ENCODE data around the gene SFXN2. TPM values are rescaled to one million over a fixed set of nuclear protein-coding genes. Genes with fewer than 3 reads are reported as not detected.
A peak's percentile ranks its signal among the peaks of the same experiment; 100 is the strongest.
"Not testable (repeated sequence)": the region's sequence is repeated elsewhere in the genome, so short reads cannot be mapped to it uniquely, and the experiment has no call there.

Gene SFXN2
- total and polyA plus RNA-seq, 5 experiments from 2014 or later = 6.6 to 32.6 (median 16.5) TPM

- no peak for ATAC-seq
- H3K4me3 Mint-ChIP-seq = no peak overlapping the region
- no peaks in the 10 kb centered on the region for H3K9me3 Mint-ChIP-seq
- H3K36me3 Mint-ChIP-seq = peaks cover 0 to 9% (median 4%) of the 10 kb centered on the region in 3 donors
- DNase-seq = no peak
- peak overlapping the region in 2 of 10 donors; percentile 17 to 57 for H3K27ac Mint-ChIP-seq
- POLR2A ChIA-PET = interaction anchor here (1.2 to 1.4 kb wide), 2 partner anchors 37 to 39 kb away, joined by 4 to 6 read pairs; partner anchors contain the start of gene TRIM8
- no peaks in the 10 kb centered on the region for H3K27me3 Mint-ChIP-seq
- peaks cover 8 to 28% (median 18%) of the 10 kb centered on the region in 4 donors for H3K4me1 Mint-ChIP-seq
Measured at GRCh38 chr10:102682981-102683380, 31.5 kb upstream of the SFXN2 start.

DNA sequence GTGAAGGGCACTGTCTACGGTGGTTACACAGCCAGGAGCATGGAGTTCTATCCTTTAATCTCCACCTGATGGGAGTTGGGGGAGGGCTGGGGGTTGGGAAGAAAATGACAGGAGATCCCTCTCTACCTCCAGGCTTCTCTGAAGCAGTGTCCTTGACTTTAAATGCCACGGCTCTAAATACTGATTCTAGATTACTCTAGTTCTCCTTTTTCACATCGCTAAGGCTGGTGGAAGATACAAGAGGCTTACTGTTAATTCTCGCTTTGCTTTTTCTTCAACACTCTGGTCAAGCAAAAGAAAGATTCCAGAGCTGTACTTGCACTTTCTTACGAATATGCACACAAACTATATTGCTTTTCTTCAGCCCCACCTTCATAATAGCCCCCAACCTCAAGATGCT is 30.7 kb upstream of the SFXN2 start:
- Mint-ChIP-seq H3K27me3 (no peaks in the 10 kb centered on the region), H3K27ac (peak overlapping the region in 7 of 10 donors; percentile 1 to 83 (median 53)), H3K4me3 (no peak overlapping the region), H3K9me3 (no peaks in the 10 kb centered on the region), H3K4me1 (peaks cover 8 to 21% (median 15%) of the 10 kb centered on the region in 4 donors), H3K36me3 (peaks cover 0 to 9% (median 4%) of the 10 kb centered on the region in 3 donors)
- no peak for DNase-seq
- POLR2A ChIA-PET = no interaction called here
- no peak for ATAC-seq

- H3K4me1 Mint-ChIP-seq = no peaks in the 10 kb centered on the region
- peaks cover 0 to 24% (median 2%) of the 10 kb centered on the region in 3 donors for H3K36me3 Mint-ChIP-seq
- no peaks in the 10 kb centered on the region for H3K9me3 Mint-ChIP-seq
- H3K27me3 Mint-ChIP-seq = no peaks in the 10 kb centered on the region
- ATAC-seq = no peak
- POLR2A ChIA-PET = no interaction called here
- no peak for DNase-seq
- H3K27ac Mint-ChIP-seq = no peak overlapping the region
- no peak overlapping the region for H3K4me3 Mint-ChIP-seq
Measured at GRCh38 chr10:102691285-102692066, 23.0 kb upstream of the SFXN2 start.

GRCh38 chr10:102695401-102695800 is 19.0 kb upstream of the SFXN2 start:
- not testable (repeated sequence) for ATAC-seq, DNase-seq, H3K4me1 Mint-ChIP-seq, H3K4me3 Mint-ChIP-seq, H3K27ac Mint-ChIP-seq, H3K9me3 Mint-ChIP-seq, H3K27me3 Mint-ChIP-seq
- H3K36me3 Mint-ChIP-seq = peaks cover 7 to 51% (median 27%) of the 10 kb centered on the region in 3 donors
- POLR2A ChIA-PET = interaction anchor here (0.7 kb wide), 1 partner anchor 18 kb away, joined by 4 read pairs; no protein-coding TSS in a partner anchor

DNA sequence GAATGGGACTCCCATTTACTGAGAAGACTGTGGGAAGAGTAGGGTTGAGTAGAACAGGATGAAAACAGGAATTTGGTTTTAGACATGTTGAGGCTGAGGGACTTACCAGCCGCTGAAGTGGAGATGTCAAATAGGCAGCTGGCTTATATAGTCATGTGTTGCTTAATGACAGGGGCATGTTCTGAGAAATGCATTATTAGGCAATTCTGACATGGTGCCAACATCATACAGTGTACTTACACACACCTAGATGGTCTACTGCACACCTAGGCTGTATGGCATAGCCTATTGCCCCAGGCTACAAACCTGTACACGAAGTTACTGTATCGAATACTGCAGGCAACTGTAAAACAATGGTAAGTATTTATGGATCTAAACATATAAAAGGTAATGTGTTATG is 17.7 kb upstream of the SFXN2 start:
- POLR2A ChIA-PET = interaction anchor here (0.6 to 1.0 kb wide), 4 partner anchors 36 to 1317 kb away, joined by 4 to 6 read pairs (median 5); no protein-coding TSS in a partner anchor
- no peak overlapping the region for H3K27ac Mint-ChIP-seq
- H3K36me3 Mint-ChIP-seq = peaks cover 7 to 51% (median 28%) of the 10 kb centered on the region in 3 donors
- ATAC-seq = no peak
- H3K27me3 Mint-ChIP-seq = no peaks in the 10 kb centered on the region
- peaks cover 0 to 2% (median under 1%) of the 10 kb centered on the region in 4 donors for H3K4me1 Mint-ChIP-seq
- no peaks in the 10 kb centered on the region for H3K9me3 Mint-ChIP-seq
- no peak for DNase-seq
- H3K4me3 Mint-ChIP-seq = no peak overlapping the region

DNA sequence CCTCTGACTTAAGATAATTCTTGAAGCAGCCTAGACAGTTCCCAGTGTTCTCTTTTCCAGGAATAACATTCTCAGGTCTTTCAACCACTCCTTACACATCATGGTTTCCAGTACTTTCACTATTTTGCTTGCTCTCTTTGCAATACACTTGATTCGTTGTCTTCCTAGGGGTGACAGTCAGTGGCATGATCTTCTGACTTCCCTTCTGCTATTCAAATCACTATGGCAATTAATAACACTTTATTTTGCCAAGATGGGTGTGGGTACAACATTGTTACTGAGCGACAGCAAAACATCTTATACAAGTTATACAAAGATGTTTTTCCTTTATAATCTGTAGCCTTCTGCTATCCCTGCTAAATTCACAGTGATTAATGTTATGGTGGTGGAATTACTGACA is 15.5 kb upstream of the SFXN2 start:
- Mint-ChIP-seq H3K4me1 (peaks cover 0 to 2% (median under 1%) of the 10 kb centered on the region in 4 donors), H3K36me3 (peaks cover 7 to 54% (median 28%) of the 10 kb centered on the region in 3 donors), H3K9me3 (no peaks in the 10 kb centered on the region), H3K4me3 (no peak overlapping the region), H3K27ac (peak overlapping the region in 1 of 10 donors; percentile 12), H3K27me3 (no peaks in the 10 kb centered on the region)
- no peak for ATAC-seq
- POLR2A ChIA-PET = interaction anchor here (1.2 kb wide), 1 partner anchor 15 kb away, joined by 3 read pairs; the partner anchor contains the start of genes ARL3 and SFXN2
- no peak for DNase-seq

GRCh38 chr10:102701272-102701671 is 13.2 kb upstream of the SFXN2 start:
- Mint-ChIP-seq H3K9me3 (no peaks in the 10 kb centered on the region), H3K27me3 (no peaks in the 10 kb centered on the region), H3K4me1 (peaks cover 2 to 11% (median 6%) of the 10 kb centered on the region in 4 donors), H3K4me3 (no peak overlapping the region), H3K36me3 (peaks cover 7 to 43% (median 35%) of the 10 kb centered on the region in 3 donors), H3K27ac (no peak overlapping the region)
- no peak for DNase-seq
- POLR2A ChIA-PET = no interaction called here
- ATAC-seq = no peak

DNA sequence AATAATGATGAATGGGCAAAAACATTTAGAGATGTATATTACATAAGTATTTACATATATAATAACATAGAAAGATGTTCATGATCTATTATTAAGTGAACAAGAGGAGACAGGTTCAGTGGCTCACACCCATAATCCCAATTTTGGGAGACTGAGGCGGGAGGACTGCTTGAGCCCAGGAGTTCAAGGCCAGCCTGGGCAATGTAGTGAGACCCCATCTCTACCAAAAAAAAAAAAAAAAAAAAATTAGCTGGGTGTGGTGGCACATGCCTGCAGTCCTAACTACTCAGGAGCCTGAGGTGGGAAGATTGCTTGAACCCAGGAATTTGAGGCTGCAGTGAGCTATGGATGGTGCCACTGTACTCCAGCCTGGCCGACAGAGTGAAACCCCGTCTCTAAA is 12.6 kb upstream of the SFXN2 start:
- H3K9me3 Mint-ChIP-seq = no peaks in the 10 kb centered on the region
- ATAC-seq (no peak), DNase-seq (no peak)
- H3K27ac Mint-ChIP-seq = no peak overlapping the region
- POLR2A ChIA-PET = no interaction called here
- no peaks in the 10 kb centered on the region for H3K27me3 Mint-ChIP-seq
- peaks cover 7 to 38% (median 31%) of the 10 kb centered on the region in 3 donors for H3K36me3 Mint-ChIP-seq
- H3K4me1 Mint-ChIP-seq = peaks cover 2 to 13% (median 7%) of the 10 kb centered on the region in 4 donors
- no peak overlapping the region for H3K4me3 Mint-ChIP-seq

DNA sequence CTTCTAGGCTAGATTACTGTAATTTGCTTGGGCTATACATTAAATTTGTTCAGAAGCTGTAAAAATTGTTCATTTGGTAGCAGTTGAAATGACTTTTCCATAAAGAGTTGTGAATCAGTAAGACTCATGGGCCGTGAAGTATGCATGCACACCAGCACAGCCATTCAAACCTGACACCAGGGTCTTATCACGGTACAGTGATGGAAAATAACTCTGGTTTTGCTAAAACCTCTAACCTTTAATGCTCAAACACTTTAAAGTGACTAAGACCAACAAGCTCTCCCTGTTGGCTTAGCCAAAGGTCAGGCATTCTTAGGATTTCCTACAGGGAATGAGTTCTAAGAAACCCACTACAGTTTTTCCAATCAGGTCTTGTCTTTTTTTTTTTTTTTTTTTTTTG is 11.7 kb upstream of the SFXN2 start:
- H3K27ac Mint-ChIP-seq = no peak overlapping the region
- ATAC-seq (no peak), DNase-seq (no peak)
- H3K36me3 Mint-ChIP-seq = peaks cover 2 to 32% (median 26%) of the 10 kb centered on the region in 3 donors
- H3K9me3 Mint-ChIP-seq = no peaks in the 10 kb centered on the region
- H3K27me3 Mint-ChIP-seq = no peaks in the 10 kb centered on the region
- no peak overlapping the region for H3K4me3 Mint-ChIP-seq
- POLR2A ChIA-PET = interaction anchor here (1.2 kb wide), 1 partner anchor 56 kb away, joined by 6 read pairs; no protein-coding TSS in a partner anchor
- H3K4me1 Mint-ChIP-seq = peaks cover under 1 to 22% (median 15%) of the 10 kb centered on the region in 4 donors

DNA sequence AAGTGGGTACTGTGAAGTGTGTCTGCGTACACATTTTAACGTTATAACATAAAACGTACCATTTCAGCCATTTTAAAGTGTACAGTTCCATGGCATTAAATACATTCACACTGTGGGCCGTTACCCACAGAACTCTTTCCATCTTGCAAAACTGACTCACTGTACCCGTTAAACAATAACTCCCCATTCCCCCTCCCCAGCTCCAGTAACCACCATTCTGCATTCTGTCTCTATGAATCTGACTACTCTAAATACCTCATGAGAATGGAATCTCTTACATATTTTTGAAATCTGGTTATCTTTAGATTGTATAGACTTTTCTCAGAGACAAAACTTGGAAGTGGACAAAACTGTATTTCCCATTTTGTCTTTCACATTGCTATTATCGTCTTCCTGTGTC is 9.5 kb upstream of the SFXN2 start:
- Mint-ChIP-seq H3K9me3 (no peaks in the 10 kb centered on the region), H3K4me3 (no peak overlapping the region), H3K27ac (no peak overlapping the region), H3K36me3 (peaks cover 0 to 12% (median 9%) of the 10 kb centered on the region in 3 donors), H3K4me1 (peaks cover 0 to 20% (median 17%) of the 10 kb centered on the region in 4 donors), H3K27me3 (no peaks in the 10 kb centered on the region)
- no peak for ATAC-seq
- no peak for DNase-seq
- POLR2A ChIA-PET = interaction anchor here (0.6 kb wide), 1 partner anchor 46 kb away, joined by 3 read pairs; no protein-coding TSS in a partner anchor

DNA sequence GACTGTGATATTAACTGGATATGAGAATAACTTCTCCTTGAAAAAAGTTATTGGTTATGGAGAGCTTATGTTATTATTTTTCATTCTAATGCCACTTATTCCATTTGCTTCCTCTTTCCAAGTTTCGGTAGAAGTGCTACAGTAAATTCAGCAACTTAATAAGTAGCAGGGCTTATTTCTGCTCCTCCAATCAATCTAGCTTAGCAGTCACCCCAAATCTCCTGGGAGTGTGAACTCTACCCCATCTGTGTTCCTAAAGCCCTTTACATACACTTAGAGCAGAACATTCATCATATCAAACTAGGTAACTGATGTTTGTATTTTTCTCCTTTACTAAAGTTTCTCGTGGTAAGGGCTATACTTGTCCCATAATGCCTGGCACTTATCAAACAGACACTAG is 8.9 kb upstream of the SFXN2 start:
- ATAC-seq (no peak), DNase-seq (no peak)
- Mint-ChIP-seq H3K4me1 (peaks cover 1 to 20% (median 20%) of the 10 kb centered on the region in 4 donors), H3K4me3 (no peak overlapping the region), H3K27ac (peak overlapping the region in 1 of 10 donors; percentile 21), H3K9me3 (no peaks in the 10 kb centered on the region), H3K27me3 (no peaks in the 10 kb centered on the region), H3K36me3 (peaks cover 0 to 10% (median 9%) of the 10 kb centered on the region in 3 donors)
- POLR2A ChIA-PET = interaction anchor here (0.6 kb wide), 1 partner anchor 46 kb away, joined by 3 read pairs; no protein-coding TSS in a partner anchor

DNA sequence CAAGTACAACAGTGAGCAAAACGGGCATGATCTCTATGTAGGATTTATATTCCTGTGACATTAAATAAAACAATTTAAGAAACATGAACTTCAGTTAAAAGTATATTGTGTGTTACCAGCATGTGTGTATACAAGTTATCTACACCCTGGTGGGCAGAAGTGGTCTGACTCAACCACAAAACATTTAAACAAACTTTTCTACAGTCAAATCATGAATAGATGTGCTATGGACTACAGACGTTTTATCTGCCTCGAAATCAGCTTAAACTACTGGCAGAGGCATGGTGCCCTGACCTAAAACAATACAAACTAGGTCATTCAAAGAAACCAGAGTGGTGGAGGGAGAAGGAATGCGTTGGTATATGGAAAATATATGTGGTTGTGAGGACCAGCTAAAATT is 3.8 kb upstream of the SFXN2 start:
- DNase-seq (no peak), ATAC-seq (no peak)
- POLR2A ChIA-PET = interaction anchor here (1.4 kb wide), 1 partner anchor 65 kb away, joined by 3 read pairs; no protein-coding TSS in a partner anchor
- Mint-ChIP-seq H3K36me3 (no peaks in the 10 kb centered on the region), H3K4me1 (peaks cover 15 to 41% (median 33%) of the 10 kb centered on the region in 4 donors), H3K4me3 (peak overlapping the region in 2 of 10 donors; percentile 12 to 14), H3K27me3 (no peaks in the 10 kb centered on the region), H3K27ac (no peak overlapping the region), H3K9me3 (no peaks in the 10 kb centered on the region)

- H3K9me3 Mint-ChIP-seq = no peaks in the 10 kb centered on the region
- POLR2A ChIA-PET = interaction anchor here (0.7 to 4.5 kb wide), 5 partner anchors 35 to 210 kb away, joined by 3 to 89 read pairs (median 4); partner anchors contain the start of genes ACTR1A and TRIM8
- peak overlapping the region in 1 of 10 donors; percentile 14 for H3K4me3 Mint-ChIP-seq
- H3K27me3 Mint-ChIP-seq = no peaks in the 10 kb centered on the region
- H3K27ac Mint-ChIP-seq = no peak overlapping the region
- H3K36me3 Mint-ChIP-seq = peaks cover 0 to 6% (median 0%) of the 10 kb centered on the region in 3 donors
- peaks cover 22 to 45% (median 39%) of the 10 kb centered on the region in 4 donors for H3K4me1 Mint-ChIP-seq
- ATAC-seq = no peak
- DNase-seq = no peak
Measured at GRCh38 chr10:102712089-102712488, 2.3 kb upstream of the SFXN2 start.
